ENCODE data around the gene EPO. TPM values are rescaled to one million over a fixed set of nuclear protein-coding genes. Genes with fewer than 3 reads are reported as not detected.
A peak's percentile ranks its signal among the peaks of the same experiment; 100 is the strongest.

EPO gene
- total and polyA plus RNA-seq, 4 experiments from 2014 or later: not detected

DNA sequence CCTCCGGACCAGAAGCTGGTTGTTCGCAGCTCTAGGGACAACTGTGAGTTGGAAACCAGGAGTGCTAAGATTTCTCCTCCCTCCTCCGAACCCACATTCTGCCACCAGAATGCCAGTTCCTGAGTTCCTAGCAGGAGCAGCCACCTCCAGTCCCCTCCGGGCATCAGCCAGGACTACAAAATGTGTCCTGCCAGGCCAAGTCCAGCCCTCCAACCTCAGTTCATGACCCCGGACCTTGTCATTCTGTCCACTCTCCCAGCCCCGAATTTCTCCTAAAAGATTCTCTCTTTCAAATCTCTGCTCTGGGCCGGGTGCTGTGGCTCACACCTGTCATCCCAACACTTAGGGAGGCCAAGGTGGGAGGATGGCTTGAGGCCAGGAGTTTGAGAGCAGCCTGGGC is 15.5 kb downstream of the EPO start:
- Mint-ChIP-seq H3K4me1 (peaks cover 0 to 2% (median 0%) of the 10 kb centered on the region in 4 donors), H3K27ac (no peak overlapping the region), H3K27me3 (peaks cover 3 to 16% of the 10 kb centered on the region in 2 donors), H3K36me3 (no peaks in the 10 kb centered on the region), H3K4me3 (no peak overlapping the region), H3K9me3 (no peaks in the 10 kb centered on the region)
- Histone ChIP-seq H3K27ac (ENCODE audit: low read depth, low read length) (no peak overlapping the region), H3K36me3 (ENCODE audit: insufficient read depth, low read length) (no peaks in the 10 kb centered on the region), H3K9me3 (ENCODE audit: control insufficient read depth in 1 of 2, low read length in 2 of 2) (no peaks in the 10 kb centered on the region), H3K27me3 (ENCODE audit: insufficient read depth, low read length) (no peaks in the 10 kb centered on the region), H3K4me1 (ENCODE audit: insufficient read depth, low read length) (no peaks in the 10 kb centered on the region), H3K4me3 (ENCODE audit: low read length in 2 of 2) (no peak overlapping the region)
- ChIA-PET CTCF (ENCODE audit: partially characterized antibody) (interaction anchor here (1.2 to 1.6 kb wide), 2 partner anchors 10 to 13 kb away, joined by 4 to 7 read pairs; no protein-coding TSS in a partner anchor), POLR2A (ENCODE audit: partially characterized antibody) (no interaction called here)
- no peak for DNase-seq
- intact Hi-C loops (cut with micrococcal nuclease): no loop called here

DNA sequence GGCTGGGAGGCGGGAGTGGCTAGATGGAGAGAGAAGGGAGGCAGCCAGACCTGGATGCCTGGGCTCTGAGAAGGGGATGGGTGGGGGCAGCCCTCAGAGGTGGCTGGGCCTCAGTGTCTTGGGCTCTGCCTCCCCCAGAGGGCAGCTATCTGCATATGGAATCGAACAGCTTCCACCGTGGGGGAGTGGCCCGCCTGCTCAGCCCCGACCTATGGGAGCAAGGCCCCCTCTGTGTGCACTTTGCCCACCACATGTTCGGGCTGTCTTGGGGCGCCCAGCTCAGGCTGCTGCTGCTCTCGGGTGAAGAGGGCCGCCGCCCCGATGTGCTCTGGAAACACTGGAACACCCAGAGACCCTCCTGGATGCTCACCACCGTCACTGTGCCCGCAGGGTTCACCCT is 16.4 kb downstream of the EPO start:
- Histone ChIP-seq H3K4me1 (ENCODE audit: insufficient read depth, low read length) (no peaks in the 10 kb centered on the region), H3K4me3 (ENCODE audit: low read length in 2 of 2) (no peak overlapping the region), H3K36me3 (ENCODE audit: insufficient read depth, low read length) (no peaks in the 10 kb centered on the region), H3K27me3 (ENCODE audit: insufficient read depth, low read length) (no peaks in the 10 kb centered on the region), H3K27ac (ENCODE audit: low read depth, low read length) (no peak overlapping the region), H3K9me3 (ENCODE audit: control insufficient read depth in 1 of 2, low read length in 2 of 2) (no peaks in the 10 kb centered on the region)
- DNase-seq: no peak
- ChIA-PET CTCF (ENCODE audit: partially characterized antibody) (no interaction called here), POLR2A (ENCODE audit: partially characterized antibody) (no interaction called here)
- peaks cover 3 to 16% of the 10 kb centered on the region in 2 donors for H3K27me3 Mint-ChIP-seq
- no peaks in the 10 kb centered on the region for H3K36me3 Mint-ChIP-seq
- intact Hi-C loops (cut with micrococcal nuclease): no loop called here
- H3K9me3 Mint-ChIP-seq: no peaks in the 10 kb centered on the region
- H3K4me1 Mint-ChIP-seq: peaks cover 0 to 2% (median 0%) of the 10 kb centered on the region in 4 donors
- no peak overlapping the region for H3K27ac Mint-ChIP-seq
- no peak overlapping the region for H3K4me3 Mint-ChIP-seq

DNA sequence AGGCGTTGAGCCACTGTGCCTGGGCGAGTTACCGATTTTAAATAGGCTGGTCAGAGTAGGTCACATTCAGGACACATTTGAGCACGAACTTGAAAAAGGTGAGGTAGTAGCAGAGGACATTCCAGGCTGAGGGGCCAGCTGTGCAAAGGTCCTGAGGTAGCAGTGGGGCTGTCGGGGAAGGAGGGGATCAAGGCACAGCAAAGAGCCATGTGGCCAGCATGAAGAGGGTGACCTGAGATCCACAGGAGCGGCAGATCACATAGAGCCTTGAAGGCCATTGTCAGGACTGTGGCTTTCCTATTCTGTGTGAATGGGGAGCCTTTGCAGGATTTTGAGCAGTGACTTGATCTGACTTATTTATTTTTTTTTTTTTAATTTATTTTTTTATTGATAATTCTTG is 19.7 kb downstream of the EPO start:
- Histone ChIP-seq H3K36me3 (ENCODE audit: insufficient read depth, low read length) (no peaks in the 10 kb centered on the region), H3K4me1 (ENCODE audit: insufficient read depth, low read length) (no peaks in the 10 kb centered on the region), H3K27ac (ENCODE audit: low read depth, low read length) (no peak overlapping the region), H3K9me3 (ENCODE audit: control insufficient read depth in 1 of 2, low read length in 2 of 2) (no peaks in the 10 kb centered on the region), H3K27me3 (ENCODE audit: insufficient read depth, low read length) (no peaks in the 10 kb centered on the region), H3K4me3 (ENCODE audit: low read length in 2 of 2) (no peak overlapping the region)
- no peaks in the 10 kb centered on the region for H3K36me3 Mint-ChIP-seq
- H3K4me3 Mint-ChIP-seq: no peak overlapping the region
- POLR2A ChIA-PET (ENCODE audit: partially characterized antibody): no interaction called here
- no peak overlapping the region for H3K27ac Mint-ChIP-seq
- CTCF ChIA-PET (ENCODE audit: partially characterized antibody): no interaction called here
- H3K27me3 Mint-ChIP-seq: peaks cover 7 to 8% of the 10 kb centered on the region in 2 donors
- DNase-seq: no peak
- H3K9me3 Mint-ChIP-seq: peaks cover 0 to 3% (median 0%) of the 10 kb centered on the region in 8 donors
- peaks cover 0 to 2% (median under 1%) of the 10 kb centered on the region in 4 donors for H3K4me1 Mint-ChIP-seq
- intact Hi-C loops (cut with micrococcal nuclease): no loop called here

DNA sequence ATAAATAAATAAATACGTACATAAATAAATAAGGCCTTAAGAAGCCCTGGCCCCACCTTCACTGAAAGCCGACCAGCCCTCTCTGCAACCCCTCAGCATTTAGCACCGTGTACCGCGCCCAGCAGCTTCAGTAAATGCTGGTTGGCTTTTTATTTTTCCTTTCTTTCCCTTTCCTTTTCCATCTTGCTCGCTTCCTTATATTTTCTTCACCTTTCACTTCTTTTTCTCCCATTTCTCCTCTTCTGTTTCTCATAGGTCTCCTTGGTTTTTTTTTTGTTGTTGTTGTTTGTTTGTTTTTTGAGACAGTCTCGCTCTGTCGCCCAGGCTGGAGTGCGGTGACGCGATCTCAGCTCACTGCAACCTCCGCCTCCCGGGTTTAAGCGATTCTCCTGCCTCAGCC is 24.3 kb downstream of the EPO start:
- Mint-ChIP-seq H3K36me3 (no peaks in the 10 kb centered on the region), H3K9me3 (peaks cover 0 to 3% (median 0%) of the 10 kb centered on the region in 8 donors), H3K27me3 (peaks cover 17 to 22% of the 10 kb centered on the region in 2 donors), H3K27ac (peak overlapping the region in 1 of 7 donors; percentile 25), H3K4me3 (no peak overlapping the region), H3K4me1 (peaks cover 2 to 5% (median 3%) of the 10 kb centered on the region in 4 donors)
- Histone ChIP-seq H3K36me3 (ENCODE audit: insufficient read depth, low read length) (no peaks in the 10 kb centered on the region), H3K4me1 (ENCODE audit: insufficient read depth, low read length) (no peaks in the 10 kb centered on the region), H3K27me3 (ENCODE audit: insufficient read depth, low read length) (no peaks in the 10 kb centered on the region), H3K27ac (ENCODE audit: low read depth, low read length) (no peak overlapping the region), H3K4me3 (ENCODE audit: low read length in 2 of 2) (no peak overlapping the region), H3K9me3 (ENCODE audit: control insufficient read depth in 1 of 2, low read length in 2 of 2) (no peaks in the 10 kb centered on the region)
- DNase-seq: no peak
- ChIA-PET POLR2A (ENCODE audit: partially characterized antibody) (no interaction called here), CTCF (ENCODE audit: partially characterized antibody) (no interaction called here)
- intact Hi-C loops (cut with micrococcal nuclease): no loop called here

DNA sequence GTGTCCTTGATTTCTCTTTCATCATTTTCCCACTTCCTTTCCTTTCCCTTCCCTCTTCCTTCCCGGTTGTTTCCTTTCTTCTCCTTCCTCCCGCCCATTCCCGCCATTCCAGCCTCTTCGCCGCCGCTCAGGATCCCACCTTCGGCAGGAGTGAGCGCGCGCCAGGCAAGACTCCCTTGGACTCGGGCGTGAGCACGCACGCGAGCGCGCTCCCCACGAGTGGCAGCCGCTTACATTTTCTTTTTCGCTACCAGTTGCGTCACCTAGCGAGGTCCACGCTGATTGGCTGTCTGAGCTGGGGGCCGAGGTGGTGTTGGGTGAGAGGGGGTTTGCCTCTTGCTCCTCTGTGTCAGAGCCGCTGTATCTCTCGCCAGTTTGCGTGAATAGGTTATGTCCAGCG is 24.9 kb downstream of the EPO start:
- no peak overlapping the region for H3K4me3 ChIP-seq (ENCODE audit: low read length in 2 of 2)
- H3K27me3 ChIP-seq (ENCODE audit: insufficient read depth, low read length): no peaks in the 10 kb centered on the region
- H3K4me1 ChIP-seq (ENCODE audit: insufficient read depth, low read length): no peaks in the 10 kb centered on the region
- ChIA-PET POLR2A (ENCODE audit: partially characterized antibody) (no interaction called here), CTCF (ENCODE audit: partially characterized antibody) (no interaction called here)
- intact Hi-C loops (cut with micrococcal nuclease): no loop called here
- Mint-ChIP-seq H3K4me1 (peaks cover 2 to 5% (median 3%) of the 10 kb centered on the region in 4 donors), H3K9me3 (peaks cover 0 to 3% (median 0%) of the 10 kb centered on the region in 8 donors), H3K27me3 (peaks cover 17 to 22% of the 10 kb centered on the region in 2 donors), H3K4me3 (peak overlapping the region in 4 of 8 donors; percentile 55 to 79 (median 70)), H3K36me3 (no peaks in the 10 kb centered on the region), H3K27ac (peak overlapping the region in 1 of 7 donors; percentile 52)
- no peaks in the 10 kb centered on the region for H3K36me3 ChIP-seq (ENCODE audit: insufficient read depth, low read length)
- no peak overlapping the region for H3K27ac ChIP-seq (ENCODE audit: low read depth, low read length)
- peak in 1 of 5 donors; percentile 9 for DNase-seq
- no peaks in the 10 kb centered on the region for H3K9me3 ChIP-seq (ENCODE audit: control insufficient read depth in 1 of 2, low read length in 2 of 2)

DNA sequence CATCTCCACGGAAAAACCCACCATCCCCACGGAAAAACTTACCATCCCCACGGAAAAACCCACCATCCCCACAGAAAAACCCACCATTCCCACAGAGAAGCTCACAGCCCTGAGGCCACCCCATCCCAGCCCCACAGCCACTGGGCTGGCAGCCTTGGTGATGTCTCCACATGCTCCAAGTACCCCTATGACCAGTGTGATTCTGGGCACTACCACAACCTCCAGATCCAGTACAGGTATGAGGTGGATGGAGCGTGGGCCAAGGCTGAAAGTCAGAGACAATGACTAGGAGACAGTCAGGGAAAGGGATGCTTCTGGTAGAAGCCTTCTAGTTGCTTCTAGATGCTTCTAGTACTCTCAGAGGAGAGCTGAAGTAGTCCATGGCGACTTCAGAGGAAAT is 32.7 kb downstream of the EPO start:
- Mint-ChIP-seq H3K4me3 (no peak overlapping the region), H3K27me3 (peaks cover 19% of the 10 kb centered on the region in 2 donors), H3K36me3 (no peaks in the 10 kb centered on the region), H3K27ac (no peak overlapping the region), H3K9me3 (peaks cover 0 to 1% (median 0%) of the 10 kb centered on the region in 8 donors), H3K4me1 (peaks cover 0 to 1% (median 0%) of the 10 kb centered on the region in 4 donors)
- intact Hi-C loops (cut with micrococcal nuclease): no loop called here
- no peak for DNase-seq
- Histone ChIP-seq H3K4me3 (ENCODE audit: low read length in 2 of 2) (no peak overlapping the region), H3K36me3 (ENCODE audit: insufficient read depth, low read length) (no peaks in the 10 kb centered on the region), H3K9me3 (ENCODE audit: control insufficient read depth in 1 of 2, low read length in 2 of 2) (no peaks in the 10 kb centered on the region), H3K27ac (ENCODE audit: low read depth, low read length) (no peak overlapping the region), H3K4me1 (ENCODE audit: insufficient read depth, low read length) (no peaks in the 10 kb centered on the region), H3K27me3 (ENCODE audit: insufficient read depth, low read length) (peaks cover 9% of the 10 kb centered on the region)
- POLR2A ChIA-PET (ENCODE audit: partially characterized antibody): no interaction called here
- CTCF ChIA-PET (ENCODE audit: partially characterized antibody): interaction anchor here (0.7 kb wide), 1 partner anchor 41 kb away, joined by 4 read pairs; no protein-coding TSS in a partner anchor

DNA sequence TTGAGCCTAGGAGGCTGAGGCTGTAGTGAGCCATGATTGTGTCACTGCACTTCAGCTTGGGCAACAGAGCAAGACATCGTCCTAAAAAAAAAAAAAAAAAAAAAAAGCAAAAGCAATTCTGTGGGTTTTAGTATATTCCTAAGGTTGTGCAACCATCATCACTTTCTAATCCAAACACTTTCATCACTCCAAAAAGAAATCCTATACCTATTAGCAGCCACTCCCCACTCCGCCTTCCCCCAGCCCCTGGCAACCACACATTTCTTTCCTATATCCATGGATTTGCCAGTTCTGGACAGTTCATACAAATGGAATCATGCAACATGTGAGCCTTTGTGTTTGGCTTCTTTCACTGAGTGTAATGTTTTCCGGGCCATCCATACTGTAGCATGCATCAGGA is 33.5 kb downstream of the EPO start:
- H3K27me3 Mint-ChIP-seq: peaks cover 15% of the 10 kb centered on the region in 2 donors
- H3K27ac ChIP-seq (ENCODE audit: low read depth, low read length): no peak overlapping the region
- peaks cover 0 to 1% (median 0%) of the 10 kb centered on the region in 4 donors for H3K4me1 Mint-ChIP-seq
- ChIA-PET CTCF (ENCODE audit: partially characterized antibody) (interaction anchor here (0.7 kb wide), 1 partner anchor 40 kb away, joined by 4 read pairs; no protein-coding TSS in a partner anchor), POLR2A (ENCODE audit: partially characterized antibody) (no interaction called here)
- no peak for DNase-seq
- no peak overlapping the region for H3K4me3 ChIP-seq (ENCODE audit: low read length in 2 of 2)
- no peaks in the 10 kb centered on the region for H3K36me3 ChIP-seq (ENCODE audit: insufficient read depth, low read length)
- H3K27me3 ChIP-seq (ENCODE audit: insufficient read depth, low read length): peaks cover 9% of the 10 kb centered on the region
- no peaks in the 10 kb centered on the region for H3K9me3 ChIP-seq (ENCODE audit: control insufficient read depth in 1 of 2, low read length in 2 of 2)
- H3K36me3 Mint-ChIP-seq: no peaks in the 10 kb centered on the region
- no peaks in the 10 kb centered on the region for H3K4me1 ChIP-seq (ENCODE audit: insufficient read depth, low read length)
- peak overlapping the region in 1 of 7 donors; percentile 36 for H3K27ac Mint-ChIP-seq
- H3K4me3 Mint-ChIP-seq: no peak overlapping the region
- H3K9me3 Mint-ChIP-seq: peaks cover 0 to 1% (median 0%) of the 10 kb centered on the region in 8 donors
- intact Hi-C loops (cut with micrococcal nuclease): no loop called here

Data from CD4-positive, alpha-beta memory T cell (primary cell).